Activated CD8-positive, alpha-beta memory T cell treated with anti-CD3 and anti-CD28 coated beads for 36 hours (primary cell): ENCODE data around the gene IGFLR1. TPM values are rescaled to one million over a fixed set of nuclear protein-coding genes. Genes with fewer than 3 reads are reported as not detected.

Experiments
- CTCF ChIA-PET: fragments of 350-600 bp; sonication (Branson Sonifier 250); formaldehyde crosslinking; loops from one replicate; lab custom pipeline; 2021; ENCODE audit warnings: antibody characterized with exemption; lab: Charles Lee
- POLR2A ChIA-PET: fragments of 350-600 bp; sonication (Branson Sonifier 250); formaldehyde crosslinking; loops from one replicate; lab custom pipeline; 2021; ENCODE audit warnings: antibody characterized with exemption; lab: Charles Lee
- total RNA-seq, 2 experiments: library from RNA; stranded (reverse); gene quantifications; one replicate each; pipeline ENCODE4 v1.2.3, GENCODE V29; 2021

Gene IGFLR1
- total RNA-seq, 2 experiments from 2014 or later = 82.6 to 85.6 TPM

GRCh38 chr19:35720648-35721047 lies 21.6 kb downstream of the IGFLR1 start:
- POLR2A ChIA-PET = interaction anchor here (0.6 to 2.8 kb wide), 3 partner anchors 12 to 19 kb away, joined by 3 to 10 read pairs (median 4); no protein-coding TSS in a partner anchor
- CTCF ChIA-PET = interaction anchor here (0.8 to 2.5 kb wide), 3 partner anchors 20 to 99 kb away, joined by 5 to 11 read pairs (median 6); no protein-coding TSS in a partner anchor

DNA sequence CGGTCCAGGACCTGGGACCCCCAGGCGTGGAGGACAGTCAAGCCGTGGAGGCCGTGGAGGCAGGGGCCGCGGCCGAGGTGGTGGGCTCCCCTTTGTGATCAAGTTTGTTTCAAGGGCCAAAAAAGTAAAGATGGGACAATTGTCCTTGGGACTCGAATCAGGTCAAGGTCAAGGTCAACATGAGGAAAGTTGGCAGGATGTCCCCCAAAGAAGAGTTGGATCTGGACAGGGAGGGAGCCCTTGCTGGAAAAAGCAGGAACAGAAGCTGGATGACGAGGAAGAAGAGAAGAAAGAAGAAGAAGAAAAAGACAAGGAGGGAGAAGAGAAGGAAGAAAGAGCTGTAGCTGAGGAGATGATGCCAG lies 22.1 kb downstream of the IGFLR1 start:
- ChIA-PET CTCF (interaction anchor here (0.8 to 2.5 kb wide), 3 partner anchors 21 to 100 kb away, joined by 5 to 11 read pairs (median 6); no protein-coding TSS in a partner anchor), POLR2A (interaction anchor here (0.6 to 2.8 kb wide), 2 partner anchors 13 to 20 kb away, joined by 3 to 10 read pairs; no protein-coding TSS in a partner anchor)

DNA sequence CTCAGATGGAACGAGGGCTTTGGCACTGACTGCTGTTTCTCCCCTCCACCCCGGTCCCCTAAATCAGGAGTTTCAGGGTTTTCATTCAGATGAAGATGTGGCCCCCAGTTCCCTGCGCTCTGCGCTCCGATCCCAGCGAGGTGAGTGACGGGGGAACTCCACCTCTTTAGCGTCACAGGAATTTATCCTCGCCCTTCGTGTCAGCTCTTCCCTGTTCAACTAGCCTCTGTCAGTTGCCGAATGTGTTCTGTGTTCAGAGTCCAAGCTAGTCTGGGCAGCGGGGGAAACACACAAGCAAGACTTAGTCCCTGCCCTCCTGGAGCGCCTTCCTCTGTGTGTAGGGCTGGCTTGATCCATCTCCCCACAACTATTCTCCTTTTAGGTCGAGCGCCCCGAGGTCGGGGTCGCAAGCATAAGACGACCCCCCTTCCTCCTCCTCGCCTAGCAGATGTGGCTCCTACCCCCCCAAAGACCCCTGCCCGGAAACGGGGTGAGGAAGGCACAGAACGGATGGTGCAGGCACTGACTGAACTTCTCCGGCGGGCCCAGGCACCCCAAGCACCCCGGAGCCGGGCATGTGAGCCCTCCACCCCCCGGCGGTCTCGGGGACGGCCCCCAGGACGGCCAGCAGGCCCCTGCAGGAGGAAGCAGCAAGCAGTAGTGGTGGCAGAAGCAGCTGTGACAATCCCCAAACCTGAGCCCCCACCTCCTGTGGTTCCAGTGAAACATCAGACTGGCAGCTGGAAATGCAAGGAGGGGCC lies 22.7 kb downstream of the IGFLR1 start:
- CTCF ChIA-PET = interaction anchor here (1.1 to 2.5 kb wide), 5 partner anchors 18 to 100 kb away, joined by 5 to 11 read pairs (median 5); no protein-coding TSS in a partner anchor
- POLR2A ChIA-PET = interaction anchor here (0.5 to 2.8 kb wide), 10 partner anchors 10 to 71 kb away, joined by 3 to 11 read pairs (median 5); partner anchors contain the start of genes COX6B1, PSENEN and U2AF1L4

GRCh38 chr19:35718345-35719041 lies 23.8 kb downstream of the IGFLR1 start:
- CTCF ChIA-PET = interaction anchor here (1.1 to 2.5 kb wide), 4 partner anchors 17 to 101 kb away, joined by 5 to 11 read pairs (median 6); no protein-coding TSS in a partner anchor
- POLR2A ChIA-PET = interaction anchor here (0.5 to 1.8 kb wide), 10 partner anchors 8 to 180 kb away, joined by 3 to 11 read pairs (median 4); partner anchors contain the start of genes COX6B1, PSENEN and U2AF1L4

DNA sequence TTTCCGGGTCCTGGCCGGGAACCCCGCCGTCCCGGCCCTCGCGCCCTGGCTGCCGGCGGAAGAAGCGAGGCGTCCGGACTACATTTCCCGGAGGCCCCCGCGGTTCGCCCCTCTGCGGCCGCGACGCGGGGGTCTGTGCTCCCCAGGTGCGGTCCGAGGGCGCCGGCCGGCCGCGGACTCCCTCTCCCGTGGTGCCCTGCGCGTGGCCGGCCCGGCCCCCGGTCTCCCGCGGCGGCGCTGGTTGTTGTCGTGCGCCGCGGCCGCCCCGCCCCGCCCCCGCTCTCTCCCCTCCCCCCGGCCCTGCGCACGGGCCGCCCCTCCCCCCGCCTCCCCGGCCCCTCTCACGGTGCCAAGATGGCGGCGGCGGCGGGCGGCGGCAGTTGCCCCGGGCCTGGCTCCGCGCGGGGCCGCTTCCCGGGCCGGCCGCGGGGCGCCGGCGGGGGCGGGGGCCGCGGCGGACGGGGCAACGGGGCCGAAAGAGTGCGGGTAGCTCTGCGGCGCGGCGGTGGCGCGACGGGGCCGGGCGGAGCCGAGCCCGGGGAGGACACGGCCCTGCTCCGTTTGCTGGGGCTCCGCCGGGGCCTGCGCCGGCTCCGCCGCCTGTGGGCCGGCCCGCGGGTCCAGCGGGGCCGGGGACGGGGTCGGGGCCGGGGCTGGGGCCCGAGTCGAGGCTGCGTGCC lies 24.4 kb downstream of the IGFLR1 start, which contains the start of gene KMT2B:
TSS of gene KMT2B (plus strand) at position 339 of the 680 bp plus-strand sequence. CDS start at position 355, 16 bp downstream.
- CTCF ChIA-PET = interaction anchor here (1.1 to 2.1 kb wide), 2 partner anchors 16 to 22 kb away, joined by 5 to 7 read pairs; no protein-coding TSS in a partner anchor

DNA sequence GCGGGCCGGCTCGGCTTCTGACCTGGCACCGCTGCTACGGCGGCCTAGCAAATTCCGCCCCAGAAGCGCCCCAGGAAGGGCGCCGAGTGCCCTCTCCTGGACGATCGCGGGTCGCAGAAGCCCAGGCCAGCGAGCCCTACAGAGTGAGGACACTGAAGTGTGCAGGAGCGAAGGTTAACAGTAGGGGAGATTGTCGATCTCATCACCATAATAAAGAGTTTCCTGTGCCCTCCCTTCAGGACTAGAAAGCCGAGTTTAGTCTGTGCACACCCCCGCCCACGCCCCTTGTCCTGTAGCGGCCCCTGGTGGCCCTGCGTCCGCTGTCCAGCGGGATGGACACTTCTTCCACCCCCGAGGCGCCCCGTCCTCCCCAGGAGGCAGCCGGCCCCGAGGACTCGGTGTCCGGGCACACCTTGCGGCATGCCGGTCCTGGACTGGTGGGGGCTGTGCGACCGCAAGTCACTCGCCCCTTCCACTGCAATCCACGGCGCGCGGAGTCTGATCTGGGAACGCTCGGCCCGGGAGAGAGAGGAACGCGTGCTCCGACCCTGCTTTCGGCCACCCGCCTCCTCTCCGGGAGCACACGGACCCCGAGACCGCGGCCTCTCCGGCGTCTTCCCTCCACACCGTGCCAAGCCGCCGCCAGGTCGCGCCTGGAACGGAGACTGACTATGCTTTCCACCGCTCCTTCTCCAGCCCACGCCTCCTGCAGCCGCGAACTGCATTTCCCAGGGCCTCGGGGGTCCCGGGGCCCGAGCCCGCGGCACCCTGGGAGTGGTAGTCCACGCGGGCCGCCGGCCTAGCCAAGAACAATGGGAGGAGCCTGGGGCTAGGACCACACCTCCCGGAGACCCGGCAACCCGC lies 25.2 kb downstream of the IGFLR1 start:
- POLR2A ChIA-PET = interaction anchor here (1.8 kb wide), 1 partner anchor 69 kb away, joined by 4 read pairs; the partner anchor contains the start of gene COX6B1

More for the DNA sequence above, 24.4 kb downstream of the IGFLR1 start, which contains the start of gene KMT2B:
- POLR2A ChIA-PET = interaction anchor here (1.4 to 1.8 kb wide), 4 partner anchors 19 to 70 kb away, joined by 4 to 11 read pairs (median 5); partner anchors contain the start of genes COX6B1, PSENEN and U2AF1L4

GRCh38 chr19:35715981-35716800 lies 26.1 kb downstream of the IGFLR1 start:
- POLR2A ChIA-PET = interaction anchor here (0.7 to 6.2 kb wide), 2 partner anchors 14 to 29 kb away, joined by 8 to 56 read pairs; no protein-coding TSS in a partner anchor
- CTCF ChIA-PET = interaction anchor here (0.6 to 6.6 kb wide), 8 partner anchors 11 to 167 kb away, joined by 3 to 67 read pairs (median 4); partner anchors contain the start of gene ZBTB32

More for the DNA sequence above, 25.2 kb downstream of the IGFLR1 start:
- CTCF ChIA-PET = interaction anchor here (2.1 kb wide), 1 partner anchor 23 kb away, joined by 7 read pairs; no protein-coding TSS in a partner anchor

- POLR2A ChIA-PET = interaction anchor here (0.7 to 6.2 kb wide), 2 partner anchors 13 to 29 kb away, joined by 8 to 56 read pairs; no protein-coding TSS in a partner anchor
- CTCF ChIA-PET = interaction anchor here (0.9 to 6.6 kb wide), 6 partner anchors 10 to 104 kb away, joined by 3 to 67 read pairs (median 4); partner anchors contain the start of gene ZBTB32
These were observed 26.9 kb downstream of the IGFLR1 start for GRCh38 chr19:35715355-35715809.

GRCh38 chr19:35714601-35715354 lies 27.5 kb downstream of the IGFLR1 start:
- POLR2A ChIA-PET = interaction anchor here (2.3 to 6.2 kb wide), 3 partner anchors 12 to 30 kb away, joined by 17 to 56 read pairs (median 26); partner anchors contain the start of genes PSENEN and U2AF1L4

GRCh38 chr19:35713904-35714495 lies 28.3 kb downstream of the IGFLR1 start:
- POLR2A ChIA-PET = interaction anchor here (0.8 to 6.2 kb wide), 5 partner anchors 8 to 31 kb away, joined by 3 to 56 read pairs (median 17); partner anchors contain the start of genes PSENEN and U2AF1L4
- CTCF ChIA-PET = interaction anchor here (1.9 to 6.6 kb wide), 4 partner anchors 14 to 27 kb away, joined by 9 to 67 read pairs (median 22); partner anchors contain the start of gene ZBTB32

More at GRCh38 chr19:35714601-35715354, 27.5 kb downstream of the IGFLR1 start:
- CTCF ChIA-PET = interaction anchor here (1.0 to 6.6 kb wide), 6 partner anchors 15 to 105 kb away, joined by 4 to 67 read pairs (median 10); partner anchors contain the start of gene ZBTB32

- POLR2A ChIA-PET = interaction anchor here (0.8 to 6.2 kb wide), 6 partner anchors 8 to 366 kb away, joined by 3 to 56 read pairs (median 14); partner anchors contain the start of genes PSENEN and U2AF1L4
- CTCF ChIA-PET = interaction anchor here (1.1 to 6.6 kb wide), 6 partner anchors 13 to 192 kb away, joined by 3 to 67 read pairs (median 10); partner anchors contain the start of genes IGFLR1, LIN37 and ZBTB32
These were observed 28.8 kb downstream of the IGFLR1 start for GRCh38 chr19:35713506-35713850.

DNA sequence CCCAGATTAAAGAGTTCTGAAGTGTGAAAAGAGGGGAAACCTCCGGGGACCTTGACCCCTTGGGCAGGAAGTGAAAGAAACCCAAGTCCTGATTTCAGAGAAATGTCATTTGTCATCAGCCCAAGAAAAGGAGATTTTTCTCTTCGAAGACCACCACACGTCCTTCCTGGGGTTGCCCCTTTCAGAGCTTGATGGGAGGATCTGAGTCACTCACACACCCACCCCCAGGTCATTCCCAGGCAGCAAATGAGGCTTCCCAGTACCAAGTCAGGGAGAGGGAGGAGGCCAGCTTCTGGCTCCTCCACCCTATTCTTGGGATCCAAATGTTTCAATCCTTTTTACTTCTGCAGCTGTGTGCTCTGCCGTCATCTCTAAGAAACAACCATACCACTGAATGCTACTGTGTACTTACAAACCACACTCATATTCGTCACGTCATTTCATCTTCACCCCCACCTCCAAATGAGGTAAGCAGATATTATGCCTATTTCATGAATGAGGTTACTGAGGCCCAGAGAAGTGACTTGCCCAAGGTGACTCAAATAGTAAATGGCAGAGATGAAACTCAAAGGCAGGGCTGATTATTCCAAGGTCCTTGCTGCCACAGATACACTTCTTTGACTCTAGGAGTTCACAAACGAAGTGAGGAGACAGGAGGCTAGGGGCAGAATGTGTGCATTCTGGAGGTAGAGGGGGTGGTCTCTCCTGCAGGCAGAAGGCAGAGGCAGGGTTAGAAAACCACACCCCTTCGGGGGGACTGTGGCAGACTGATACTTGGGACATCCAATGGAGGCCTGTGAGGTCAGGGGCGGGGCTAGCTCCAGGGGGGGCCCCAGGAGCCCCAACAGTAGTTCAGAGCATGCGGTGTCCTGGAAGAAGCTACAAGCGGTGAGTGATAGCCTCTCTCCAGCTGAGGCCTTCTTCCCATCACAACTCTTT lies 29.4 kb downstream of the IGFLR1 start:
- ChIA-PET POLR2A (interaction anchor here (0.6 to 6.2 kb wide), 9 partner anchors 9 to 366 kb away, joined by 3 to 56 read pairs (median 8); partner anchors contain the start of genes IGFLR1, PSENEN and U2AF1L4), CTCF (interaction anchor here (1.1 to 6.6 kb wide), 7 partner anchors 13 to 193 kb away, joined by 3 to 67 read pairs (median 9); partner anchors contain the start of genes IGFLR1, LIN37 and ZBTB32)
